ENCODE data around the gene GPRIN2.

The GPRIN2 gene

DNA sequence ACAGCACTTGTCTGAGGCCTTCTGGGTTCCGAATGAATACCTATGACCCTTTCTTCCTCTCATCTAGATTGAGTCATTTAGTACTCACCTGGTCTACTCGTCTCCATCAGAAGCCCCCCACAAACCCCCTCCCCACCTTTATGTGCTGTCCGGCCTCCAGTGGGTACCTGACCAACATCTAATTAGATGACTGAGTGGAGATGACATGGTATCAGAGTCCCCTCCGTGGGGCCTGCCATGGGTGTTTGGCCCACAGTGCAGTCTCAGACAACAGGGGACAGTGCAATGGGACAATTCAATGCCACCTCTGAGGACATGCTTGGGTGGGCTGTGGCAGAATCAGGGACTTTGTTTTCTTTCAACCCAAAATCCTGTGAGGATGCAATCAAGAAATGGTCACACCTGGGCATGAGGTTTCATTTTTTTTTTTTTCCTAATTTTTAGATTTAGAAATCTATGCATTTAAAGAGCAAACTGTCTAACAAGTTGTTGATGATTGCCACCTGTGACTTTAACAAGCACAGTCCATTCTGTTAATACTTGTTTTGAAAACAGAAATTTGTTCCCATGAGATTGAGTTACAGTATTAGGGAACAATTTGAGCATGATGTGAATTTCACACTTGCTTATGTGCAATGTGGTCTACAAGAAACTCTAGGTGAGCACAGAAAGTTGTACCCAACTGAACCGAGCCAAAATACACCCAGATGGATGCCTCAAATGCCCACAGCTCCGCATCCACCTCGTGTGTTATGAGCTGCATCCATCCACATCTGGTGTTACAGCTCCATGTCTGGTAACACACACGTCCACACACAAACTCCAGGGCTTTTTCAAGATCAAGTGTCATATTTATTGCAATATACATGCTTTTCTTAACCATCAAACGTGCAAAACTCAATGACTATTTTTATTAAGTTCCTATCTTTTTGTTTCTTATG lies 27.5 kb downstream of the GPRIN2 start:
- no peak for DNase-seq (ENCODE audit: insufficient read length)
- TF ChIP-seq POLR2A (IDR thresholded peaks at IDR 0.05; ENCODE audit: low read depth, low read length) = no peak
- FAIRE-seq = no peak

GRCh38 chr10:46528171-46528671 lies 28.2 kb downstream of the GPRIN2 start:
- FAIRE-seq = no peak
- TF ChIP-seq POLR2AphosphoS5 (IDR thresholded peaks at IDR 0.05; ENCODE audit: low read depth, low read length) (no peak), TAF1 (IDR thresholded peaks at IDR 0.05; ENCODE audit: borderline replicate concordance, low read depth, low read length) (no peak), POLR2A (IDR thresholded peaks at IDR 0.05; ENCODE audit: low read depth, low read length) (no peak)
- no peak for DNase-seq (ENCODE audit: insufficient read length)

DNA sequence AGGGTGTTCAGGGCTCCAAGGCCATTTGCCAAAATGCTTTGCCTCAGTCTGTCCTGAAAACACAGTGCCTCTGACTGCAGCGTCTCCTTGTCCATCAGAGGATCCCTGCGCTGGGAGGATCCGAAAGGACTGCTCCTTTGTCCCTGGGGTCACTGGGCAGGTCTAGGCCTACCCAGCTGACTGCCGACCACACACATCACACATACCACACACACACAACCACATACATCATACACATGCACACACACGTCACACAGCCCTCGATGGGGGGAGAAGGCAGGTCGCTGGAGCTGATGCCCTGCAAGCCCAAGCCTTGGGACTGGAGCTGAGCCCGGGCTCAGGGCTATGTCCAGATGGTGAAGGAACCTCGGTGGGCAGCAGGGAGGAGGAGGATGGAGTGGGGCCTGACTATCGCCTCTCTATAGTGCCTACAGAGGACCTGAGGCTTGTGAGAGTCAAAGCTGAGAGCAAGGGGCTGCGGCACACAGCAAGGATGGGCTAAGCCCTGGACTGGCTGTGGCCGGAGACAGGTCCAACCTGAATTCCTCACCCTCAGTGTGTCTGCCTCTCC lies 29.1 kb downstream of the GPRIN2 start:
- FAIRE-seq (no peak), DNase-seq (ENCODE audit: insufficient read length) (no peak)
- no peak for TF ChIP-seq POLR2A (IDR thresholded peaks at IDR 0.05; ENCODE audit: low read depth, low read length)
- no peak for TF ChIP-seq TAF1 (IDR thresholded peaks at IDR 0.05; ENCODE audit: borderline replicate concordance, low read depth, low read length)
- no peak for TF ChIP-seq POLR2AphosphoS5 (IDR thresholded peaks at IDR 0.05; ENCODE audit: low read depth, low read length)

GRCh38 chr10:46526682-46527038 lies 29.8 kb downstream of the GPRIN2 start:
- no peak for DNase-seq (ENCODE audit: insufficient read length)
- TF ChIP-seq POLR2AphosphoS5 (IDR thresholded peaks at IDR 0.05; ENCODE audit: low read depth, low read length) = no peak
- no peak for TF ChIP-seq TAF1 (IDR thresholded peaks at IDR 0.05; ENCODE audit: borderline replicate concordance, low read depth, low read length)
- no peak for TF ChIP-seq POLR2A (IDR thresholded peaks at IDR 0.05; ENCODE audit: low read depth, low read length)
- no peak for FAIRE-seq

DNA sequence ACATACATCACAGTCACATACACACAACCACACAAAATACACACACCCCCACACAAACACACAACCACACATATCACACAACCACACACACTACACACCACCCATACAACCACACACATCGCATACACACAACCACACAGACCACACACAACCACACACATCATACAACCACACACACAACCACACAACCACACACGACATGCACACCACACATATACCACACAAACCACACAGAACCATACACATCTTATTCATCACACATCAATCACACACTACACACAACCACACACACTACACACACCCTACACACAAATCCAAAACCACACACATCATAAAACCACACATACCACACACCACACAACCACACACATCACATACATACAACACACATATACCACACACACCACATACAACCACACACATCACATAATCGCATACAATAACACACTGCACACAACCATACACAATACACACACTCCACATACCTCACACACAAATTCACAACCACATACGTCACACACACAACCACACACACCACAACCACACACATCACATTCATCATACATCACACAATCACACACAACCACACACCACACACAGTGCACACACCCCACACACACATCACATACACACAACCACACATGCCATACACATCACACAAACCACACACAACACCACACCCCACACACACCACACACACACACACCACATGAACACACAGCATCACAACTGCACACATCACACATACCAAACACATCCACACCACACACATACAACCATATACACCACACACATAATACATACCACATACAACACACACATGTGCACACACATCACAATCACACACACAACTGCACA lies 30.4 kb downstream of the GPRIN2 start:
- DNase-seq (ENCODE audit: insufficient read length) (no peak), FAIRE-seq (no peak)
- TF ChIP-seq POLR2A (IDR thresholded peaks at IDR 0.05; ENCODE audit: low read depth, low read length) (no peak), TAF1 (IDR thresholded peaks at IDR 0.05; ENCODE audit: borderline replicate concordance, low read depth, low read length) (no peak), POLR2AphosphoS5 (IDR thresholded peaks at IDR 0.05; ENCODE audit: low read depth, low read length) (no peak)

DNA sequence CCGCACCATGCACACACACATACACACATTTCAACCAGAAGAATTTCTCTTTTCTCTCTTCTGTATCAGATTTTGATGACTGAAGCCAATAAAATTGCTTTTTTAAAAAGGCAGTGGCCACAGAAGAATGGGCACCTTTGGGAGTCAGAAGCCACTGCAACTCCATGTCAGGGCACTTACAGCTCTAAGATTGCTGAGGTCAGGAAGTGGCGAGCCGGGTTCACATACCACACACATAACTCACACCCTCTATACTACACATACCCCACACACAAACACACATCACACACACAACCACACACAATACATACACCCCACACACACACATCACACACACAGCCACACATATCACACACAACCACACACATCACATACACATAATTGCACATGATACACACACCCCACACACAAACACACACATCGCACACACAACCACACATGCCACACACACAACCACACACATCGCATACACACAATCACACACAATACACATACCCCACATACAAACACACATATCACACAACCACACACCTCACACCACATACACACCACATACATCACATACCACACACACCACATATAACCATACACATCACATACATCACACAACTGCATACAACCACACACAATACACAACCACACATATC lies 31.2 kb downstream of the GPRIN2 start:
- FAIRE-seq = no peak
- no peak for DNase-seq (ENCODE audit: insufficient read length)
- TF ChIP-seq POLR2AphosphoS5 (IDR thresholded peaks at IDR 0.05; ENCODE audit: low read depth, low read length) = no peak
- TF ChIP-seq TAF1 (IDR thresholded peaks at IDR 0.05; ENCODE audit: borderline replicate concordance, low read depth, low read length) = no peak

DNA sequence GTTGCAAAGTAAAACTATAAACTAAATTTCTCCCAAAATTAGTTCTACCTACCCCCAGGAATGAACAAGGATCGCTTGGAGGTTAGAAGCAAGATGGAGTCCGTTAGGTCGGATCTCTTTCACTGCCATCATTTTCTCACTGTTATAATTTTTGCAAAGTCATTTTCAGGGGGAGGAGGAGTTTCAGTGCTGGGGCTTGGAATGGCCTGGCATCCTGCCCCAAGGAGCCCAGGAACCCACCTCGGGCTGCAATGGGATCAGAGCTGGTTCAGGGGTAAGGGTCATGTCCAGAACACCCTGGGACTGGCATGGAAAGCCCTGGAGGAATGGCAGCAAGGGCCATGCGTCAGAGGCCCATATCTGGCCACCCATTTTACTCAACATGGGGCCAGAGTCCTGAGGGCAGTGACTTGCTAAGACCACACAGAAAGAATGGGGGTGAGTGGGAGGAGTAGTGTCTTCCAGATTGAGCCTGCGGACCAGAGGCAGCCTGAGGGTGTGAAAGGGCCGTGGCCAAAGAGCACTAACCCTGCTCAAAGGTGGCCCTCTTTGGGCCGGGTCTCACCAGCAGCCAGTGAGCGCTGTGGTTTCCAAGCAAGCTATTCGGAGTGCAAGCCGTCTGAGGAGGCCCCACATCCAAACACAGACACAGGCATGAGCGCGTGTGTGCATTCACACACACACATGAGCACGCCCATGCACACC lies 31.8 kb downstream of the GPRIN2 start:
- no peak for DNase-seq (ENCODE audit: insufficient read length)
- FAIRE-seq = no peak
- TF ChIP-seq POLR2A (IDR thresholded peaks at IDR 0.05; ENCODE audit: low read depth, low read length) (no peak), TAF1 (IDR thresholded peaks at IDR 0.05; ENCODE audit: borderline replicate concordance, low read depth, low read length) (no peak), POLR2AphosphoS5 (IDR thresholded peaks at IDR 0.05; ENCODE audit: low read depth, low read length) (no peak)

GRCh38 chr10:46523962-46524471 lies 32.4 kb downstream of the GPRIN2 start:
- FAIRE-seq (no peak), DNase-seq (ENCODE audit: insufficient read length) (no peak)
- TF ChIP-seq TAF1 (IDR thresholded peaks at IDR 0.05; ENCODE audit: borderline replicate concordance, low read depth, low read length) (no peak), POLR2A (IDR thresholded peaks at IDR 0.05; ENCODE audit: low read depth, low read length) (no peak), POLR2AphosphoS5 (IDR thresholded peaks at IDR 0.05; ENCODE audit: low read depth, low read length) (no peak)

DNA sequence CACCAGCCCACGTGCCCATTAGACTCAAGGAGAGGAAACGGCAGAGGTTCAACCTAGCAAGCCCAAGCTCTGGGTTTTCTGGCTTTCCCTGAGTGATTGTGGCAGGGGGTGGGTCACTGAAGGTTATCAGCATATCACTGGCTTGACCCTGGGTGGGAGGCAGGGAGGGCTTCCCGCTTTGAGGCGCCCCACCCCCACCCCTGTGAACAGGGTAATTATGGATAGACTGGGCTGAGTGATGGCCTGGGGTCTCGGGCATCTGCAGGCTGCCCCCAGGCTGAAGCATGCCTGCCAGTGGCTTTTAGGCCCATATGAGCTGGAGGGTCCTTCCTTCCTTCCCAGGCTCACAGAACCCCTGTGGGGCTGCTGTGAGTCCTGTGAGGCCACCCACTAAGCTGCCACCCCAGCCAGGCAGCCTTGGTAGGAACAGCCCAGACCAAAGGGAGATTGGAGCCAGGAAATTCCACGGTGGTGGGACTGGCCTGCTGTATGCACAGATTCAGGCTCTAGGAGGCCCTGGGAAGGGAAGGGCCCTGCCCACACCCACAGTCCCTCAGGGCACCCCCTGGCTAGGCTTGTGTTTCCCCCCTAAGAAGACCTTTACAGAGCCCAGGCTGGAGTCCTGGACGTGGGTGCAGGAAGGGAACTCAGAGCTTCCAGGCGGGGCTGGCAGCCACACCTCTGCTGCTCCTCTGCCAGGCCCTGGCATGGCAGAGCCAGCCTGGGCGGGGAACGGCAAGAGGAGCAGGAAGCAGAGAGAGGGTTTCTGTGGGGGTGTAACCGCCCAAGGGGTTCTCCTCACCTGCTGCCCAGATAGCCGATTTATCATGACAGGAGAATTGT lies 33.1 kb downstream of the GPRIN2 start:
- TF ChIP-seq TAF1 (IDR thresholded peaks at IDR 0.05; ENCODE audit: borderline replicate concordance, low read depth, low read length) (no peak), POLR2AphosphoS5 (IDR thresholded peaks at IDR 0.05; ENCODE audit: low read depth, low read length) (no peak), POLR2A (IDR thresholded peaks at IDR 0.05; ENCODE audit: low read depth, low read length) (no peak)
- FAIRE-seq (no peak), DNase-seq (ENCODE audit: insufficient read length) (no peak)
